Fibroblast of lung (primary cell): ENCODE data around the gene PNRC1.

Experiments
- CTCF ChIP-seq, 2 donors: IDR thresholded peaks in 1 of 2; conservative IDR thresholded peaks in 1 of 2; 1 replicate in 1 of 2; 2 replicates in 1 of 2; pipeline ENCODE4 v1.5.1; 2011 to 2012; ENCODE audit warnings: low read length in 2 of 2, control low read depth in 1 of 2, inconsistent platforms in 1 of 2, low read depth in 1 of 2, mild to moderate bottlenecking in 1 of 2
- EZH2 ChIP-seq: IDR thresholded peaks from 2 replicates; pipeline ENCODE4 v1.5.1; 2012; ENCODE audit warnings: low read length, control low read depth, mild to moderate bottlenecking; ENCODE audit errors: missing control alignments

GRCh38 chr6:89045011-89045387, 35.6 kb upstream of the PNRC1 start:
- TF ChIP-seq CTCF (conservative IDR thresholded peaks at IDR 0.05 in 1 of 2, IDR thresholded peaks at IDR 0.05 in 1 of 2; ENCODE audit: low read depth in 1 of 2, low read length in 2 of 2) (no peak), EZH2 (no peak)
